Measurements from ENCODE around the gene TLX2.

TLX2 gene

DNA sequence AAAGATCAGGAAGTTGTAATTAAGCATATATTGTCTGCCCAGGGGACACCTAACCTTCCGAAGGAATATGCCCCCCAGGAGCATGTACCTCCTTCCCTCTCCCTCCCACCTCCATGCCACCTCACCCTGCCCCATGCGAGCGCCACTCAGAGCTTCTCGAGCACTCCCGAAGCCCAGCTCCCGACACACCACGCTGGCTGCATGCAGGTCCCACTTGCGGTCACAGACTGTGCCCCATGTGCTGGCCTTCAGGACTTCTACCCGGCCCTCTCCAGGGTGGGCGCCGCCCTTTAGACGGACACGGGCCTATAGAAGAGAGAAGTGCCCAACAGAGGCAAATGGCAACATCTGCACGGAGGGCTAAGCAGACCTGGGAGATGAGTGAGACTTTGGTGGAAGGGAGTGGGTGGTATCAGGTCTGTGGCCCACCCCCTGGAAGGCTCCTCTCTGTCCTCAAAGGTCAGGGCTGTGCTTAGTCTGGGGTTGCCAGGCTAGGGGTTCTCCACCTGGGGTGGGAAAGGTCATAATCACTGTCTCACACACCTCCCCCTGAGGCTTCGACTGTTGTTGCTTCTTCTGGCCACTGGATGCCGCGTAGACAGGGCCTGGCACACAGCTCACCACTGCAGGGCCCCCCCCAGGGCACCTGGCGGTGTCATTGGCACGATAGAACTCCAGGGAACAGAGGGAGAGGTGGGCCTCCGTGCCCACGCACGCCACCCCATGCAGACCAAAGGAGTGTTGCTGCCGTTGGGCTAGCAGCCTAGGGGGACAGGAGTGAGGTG is 22.1 kb downstream of the TLX2 start:
- DNase-seq: no peak

DNA sequence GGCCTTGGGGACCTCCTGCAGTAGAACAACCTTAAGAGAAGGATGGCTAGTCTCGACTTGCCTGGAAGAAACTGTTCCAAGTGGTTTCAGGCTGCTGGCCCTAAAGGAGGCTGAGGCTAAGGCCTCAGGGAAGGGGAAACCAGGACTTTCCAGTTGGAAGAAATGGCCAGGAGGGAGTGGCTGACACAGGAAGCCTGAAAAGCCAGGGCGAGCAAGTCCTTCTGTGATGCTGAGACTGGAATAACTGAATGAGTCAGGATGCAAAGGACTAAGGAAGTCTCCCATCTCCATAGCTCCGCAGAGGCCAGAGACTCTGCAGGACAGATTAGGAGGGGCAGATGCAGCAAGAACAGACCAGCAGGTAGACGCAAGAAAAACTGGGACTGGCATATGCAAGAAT is 22.9 kb downstream of the TLX2 start:
- DNase-seq: no peak

- DNase-seq: no peak
Measured at GRCh38 chr2:74538881-74539339, 24.7 kb downstream of the TLX2 start.

- no peak for DNase-seq
Measured at GRCh38 chr2:74540291-74540690, 26.0 kb downstream of the TLX2 start.

DNA sequence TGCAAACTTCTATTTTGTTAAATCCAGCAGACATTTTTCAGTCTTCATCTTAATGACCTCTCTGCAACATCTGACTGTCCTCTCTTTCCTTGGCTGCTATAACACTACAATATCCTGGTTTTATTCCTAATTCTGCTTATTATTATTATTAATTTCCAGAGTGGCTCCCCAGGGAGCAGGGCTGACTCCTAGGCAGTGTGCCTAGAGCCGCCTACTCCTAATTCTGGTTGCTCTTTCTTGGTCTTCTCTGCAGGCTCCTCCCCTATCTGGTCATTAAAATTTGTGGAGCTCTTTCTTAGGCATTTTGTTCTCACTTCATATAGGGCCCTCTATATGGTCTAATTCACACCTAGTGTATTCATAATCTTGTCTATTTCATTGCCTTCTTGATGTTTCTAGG is 28.7 kb downstream of the TLX2 start:
- no peak for DNase-seq

DNA sequence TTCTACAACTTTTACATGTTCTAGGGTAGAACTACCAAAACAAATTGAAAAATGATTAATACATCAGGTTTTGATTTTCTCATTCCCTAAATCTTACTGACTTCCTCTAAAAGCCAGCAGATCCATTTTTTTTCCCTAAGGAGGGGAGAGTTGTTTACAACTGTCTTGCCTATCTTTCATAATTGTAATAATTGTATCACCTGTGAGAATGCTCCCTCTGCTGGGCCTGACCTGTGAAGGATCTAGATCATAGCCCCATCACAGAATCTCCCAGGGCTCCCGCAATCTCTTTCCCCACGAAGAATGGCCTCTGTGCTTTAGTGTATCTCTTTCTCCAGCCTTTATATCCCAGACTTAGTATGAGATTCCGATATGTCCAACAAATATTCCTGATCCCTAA is 30.4 kb downstream of the TLX2 start:
- DNase-seq: peak; percentile 11

GRCh38 chr2:74546004-74546403 is 31.8 kb downstream of the TLX2 start:
- no peak for DNase-seq

DNA sequence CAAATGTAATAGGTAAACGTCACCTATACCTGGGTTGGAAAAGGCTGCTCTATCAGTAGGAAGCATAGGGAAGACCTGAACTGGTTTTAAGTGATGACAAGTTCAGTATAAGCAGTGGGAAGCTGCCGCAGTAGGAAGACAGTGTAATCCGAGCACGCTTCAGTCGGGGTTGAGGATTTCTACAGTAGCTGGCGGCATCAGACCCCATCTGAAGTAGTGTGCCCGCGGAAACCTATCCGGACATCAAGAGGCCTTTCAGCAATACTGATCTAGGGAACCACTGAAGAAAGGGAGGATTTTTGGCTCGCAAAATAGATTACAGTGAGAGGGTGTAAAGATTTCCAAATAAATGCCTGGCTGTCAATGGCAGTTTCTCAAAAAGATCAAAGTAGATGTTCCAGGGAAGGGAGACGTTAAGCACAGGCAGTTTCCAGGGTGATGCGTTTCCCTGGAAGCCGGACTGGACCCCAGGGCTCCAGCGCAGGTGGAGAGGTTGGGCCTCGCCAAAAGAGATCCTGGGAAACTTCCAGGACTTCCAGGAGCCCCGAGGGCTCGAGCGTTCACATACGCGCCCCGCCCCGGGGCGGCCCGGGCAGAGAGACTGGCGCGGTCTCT is 34.1 kb downstream of the TLX2 start:
- DNase-seq: no peak

DNA sequence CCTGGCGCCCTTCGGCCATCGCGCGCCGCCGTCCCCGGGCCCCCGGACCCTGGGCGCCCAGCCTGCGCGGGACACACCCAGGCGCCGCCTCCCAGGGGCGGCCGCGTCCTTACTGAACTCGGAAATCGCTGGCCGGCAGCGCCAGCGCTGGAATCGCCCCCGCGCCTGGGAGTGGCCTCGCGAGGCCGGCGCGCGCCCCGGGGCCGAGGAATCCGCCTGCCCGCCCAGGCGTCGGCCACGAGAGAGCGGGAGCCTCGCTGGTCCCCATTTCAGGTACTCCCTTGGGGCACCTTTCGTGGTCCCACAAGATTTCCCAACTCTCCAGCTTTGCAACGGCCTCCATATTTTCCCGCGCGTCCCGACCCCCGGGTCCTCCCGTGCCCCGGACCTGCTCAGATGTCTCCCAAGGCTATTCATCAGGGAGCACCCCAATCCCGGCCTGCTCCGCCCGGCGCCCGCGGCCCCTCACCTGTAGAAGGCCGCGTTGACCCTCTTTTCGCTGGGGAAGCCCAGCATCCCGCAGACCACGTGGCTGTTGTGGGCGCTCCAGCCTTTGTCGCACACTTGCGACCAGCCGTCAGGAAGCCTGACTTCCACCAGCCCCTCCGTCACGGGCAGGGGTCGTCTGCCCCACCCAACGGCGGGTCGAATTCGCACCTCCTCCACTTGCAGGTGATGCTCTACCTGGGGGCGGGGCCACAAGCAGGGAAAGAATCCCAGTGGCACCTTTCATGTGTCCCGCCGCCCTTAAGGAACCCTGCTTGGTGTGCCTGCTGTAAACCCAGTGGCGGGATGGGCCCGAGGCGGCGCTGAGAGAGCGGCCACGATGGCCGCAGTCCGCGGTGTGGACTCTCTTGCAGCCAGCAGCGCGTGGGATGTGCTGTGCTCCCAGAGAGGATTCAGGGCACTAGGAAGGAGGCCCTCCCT is 34.9 kb downstream of the TLX2 start:
- no peak for DNase-seq

DNA sequence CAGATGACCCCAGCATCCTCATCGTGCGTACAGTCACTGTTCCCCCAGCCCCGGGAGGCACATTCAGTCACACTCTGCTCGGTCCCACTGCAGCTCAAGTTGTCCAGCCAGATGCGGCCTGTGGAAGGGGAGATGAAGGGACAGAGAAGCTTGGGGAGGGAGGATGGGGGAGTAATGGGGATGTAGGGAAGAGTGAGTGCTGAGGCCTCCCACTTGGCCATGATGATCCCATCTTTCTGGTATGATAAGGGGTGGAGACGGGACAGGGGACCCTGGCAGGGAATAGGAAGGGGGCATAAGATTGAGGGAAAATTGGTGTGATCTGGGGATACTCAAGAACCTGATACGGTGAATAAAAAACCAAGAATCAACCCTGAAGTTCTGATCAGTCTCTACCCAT is 36.0 kb downstream of the TLX2 start:
- DNase-seq: no peak

- DNase-seq: no peak
Measured at GRCh38 chr2:74551530-74551929, 37.3 kb downstream of the TLX2 start.

GRCh38 chr2:74551942-74552913 is 38.0 kb downstream of the TLX2 start:
- DNase-seq: no peak

DNA sequence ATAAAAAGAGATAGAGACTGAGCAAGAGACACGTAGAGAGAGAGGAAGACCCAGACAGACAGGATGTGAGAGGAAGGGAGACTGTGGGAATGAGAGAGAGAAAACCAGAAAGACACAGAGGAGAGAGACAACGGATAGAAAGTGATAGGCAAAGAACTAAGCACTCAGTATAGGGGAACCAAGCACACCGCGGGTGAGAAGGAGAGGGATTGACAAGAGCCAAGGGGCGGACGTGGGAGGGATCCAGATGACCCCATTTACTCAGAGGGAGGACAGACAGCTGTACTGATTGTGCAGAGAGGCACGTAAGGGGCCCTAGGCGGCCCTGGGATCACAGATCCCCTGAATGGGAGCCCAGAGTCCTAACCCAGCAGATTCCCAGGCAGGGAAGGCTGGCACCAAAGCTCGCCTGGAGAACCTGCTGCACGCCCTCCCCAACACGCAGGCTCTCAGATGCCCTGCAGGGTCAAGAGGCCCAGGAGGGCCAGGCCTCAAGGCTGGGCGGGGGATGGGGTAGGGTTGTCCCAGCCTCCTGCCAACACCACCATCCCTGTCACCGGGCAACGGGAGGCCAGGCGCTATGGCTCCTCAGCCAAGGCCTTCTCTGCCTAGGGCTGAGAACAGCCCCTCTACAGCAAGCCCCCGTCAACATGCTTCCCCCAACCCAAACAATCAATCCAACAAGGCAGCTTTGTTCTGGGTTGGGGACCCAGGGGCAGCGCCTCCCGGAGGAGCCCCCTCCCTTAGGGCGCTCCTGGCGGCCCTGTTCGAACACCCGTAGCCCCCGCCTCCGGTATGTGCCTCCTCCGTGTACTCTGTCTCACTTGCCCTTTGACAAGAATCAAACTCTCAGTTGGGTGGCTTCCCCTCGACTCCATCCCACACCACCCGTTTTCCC is 38.9 kb downstream of the TLX2 start:
- no peak for DNase-seq

GRCh38 chr2:74553892-74554819 is 39.9 kb downstream of the TLX2 start, which contains the start of the genes DOK1 and LOXL3:
TSS of gene DOK1 (plus strand) at chr2:74554720. CDS start at chr2:74554755, 35 bp downstream.
TSS of gene LOXL3 (minus strand) at chr2:74553942. CDS start at chr2:74552634, 1,308 bp downstream.
- DNase-seq: peak; percentile 75

GRCh38 chr2:74554820-74555531 is 40.7 kb downstream of the TLX2 start:
- peak; percentile 22 for DNase-seq

GRCh38 chr2:74555610-74556103 is 41.4 kb downstream of the TLX2 start:
- no peak for DNase-seq

- DNase-seq: no peak
Measured at GRCh38 chr2:74556159-74556558, 41.9 kb downstream of the TLX2 start.

- no peak for DNase-seq
Measured at GRCh38 chr2:74556831-74557370, 42.7 kb downstream of the TLX2 start.
